Panc1 (cell line): ENCODE data around the gene SYNPR. TPM values are rescaled to one million over a fixed set of nuclear protein-coding genes. Genes with fewer than 3 reads are reported as not detected.

ENCODE experiments used
- ATAC-seq: fragments of 200-7000 bp; cut with Tn5 transposase; 2 replicates; pipeline ENCODE4 v1.9.1; 2020; ENCODE audit warnings: mild to moderate bottlenecking, moderate library complexity
- BruUV-seq: library from RNA; stranded (reverse); fragments of 400-500 nt; replicated peaks from 2 replicates; lab custom pipeline; 2021; lab: Mats Ljungman, UMichigan
- CTCF ChIA-PET: fragments of 300-600 bp; sonication (Branson Sonifier 250); formaldehyde crosslinking; loops from one replicate; lab custom pipeline; 2022; ENCODE audit warnings: antibody characterized with exemption; lab: Charles Lee
- POLR2A ChIA-PET: fragments of 300-600 bp; sonication (Branson Sonifier 250); formaldehyde crosslinking; loops from one replicate; lab custom pipeline; 2022; ENCODE audit warnings: antibody characterized with exemption; lab: Charles Lee
- DNase-seq: peaks from one replicate; pipeline ENCODE4 v3.0.0-alpha.2; 2010; ENCODE audit warnings: low read depth, low spot score
- H3K27ac ChIP-seq: 2 replicates; pipeline ENCODE4 v1.5.1; 2011; ENCODE audit warnings: mild to moderate bottlenecking, low read length, inconsistent platforms
- H3K27me3 ChIP-seq: fragments of 200-500 bp; sonication (Bioruptor generic); 2 replicates; pipeline ENCODE4 v1.6.0; 2014; ENCODE audit warnings: low read length, inconsistent platforms; ENCODE audit not compliant: control insufficient read depth, insufficient read depth
- H3K36me3 ChIP-seq: fragments of 200-500 bp; sonication (Bioruptor generic); 2 replicates; pipeline ENCODE4 v1.5.1; 2014; ENCODE audit warnings: inconsistent platforms, mild to moderate bottlenecking, low read length, moderate library complexity; ENCODE audit not compliant: control insufficient read depth, insufficient read depth
- H3K4me1 ChIP-seq: 2 replicates; pipeline ENCODE4 v1.5.1; 2011; ENCODE audit warnings: inconsistent platforms, mild to moderate bottlenecking, low read length, moderate library complexity; ENCODE audit not compliant: control insufficient read depth, insufficient read depth
- H3K4me3 ChIP-seq, 2 experiments: 2 replicates each; pipeline ENCODE4 v1.5.1; 2011 to 2012; ENCODE audit warnings: low read depth in 2 of 2, low read length in 2 of 2, mild to moderate bottlenecking in 2 of 2, inconsistent platforms in 1 of 2, moderate library complexity in 1 of 2
- H3K9me3 ChIP-seq: fragments of 200-500 bp; sonication (Bioruptor generic); 2 replicates; pipeline ENCODE4 v1.5.1; 2014; ENCODE audit warnings: low read depth, mild to moderate bottlenecking, inconsistent platforms, low read length, moderate library complexity; ENCODE audit not compliant: control insufficient read depth, insufficient read depth
- POLR2AphosphoS5 ChIP-seq: IDR thresholded peaks from 2 replicates; pipeline ENCODE4 v1.6.1; 2012; ENCODE audit warnings: mild to moderate bottlenecking, low read depth, low read length, moderate library complexity
- SIN3A ChIP-seq: IDR thresholded peaks from 2 replicates; pipeline ENCODE4 v1.6.1; 2012; ENCODE audit warnings: low read depth, mild to moderate bottlenecking, low read length, moderate library complexity, borderline replicate concordance; ENCODE audit not compliant: insufficient read depth
- TCF7L2 ChIP-seq: IDR thresholded peaks from 2 replicates; pipeline ENCODE4 v1.6.1; 2011; ENCODE audit warnings: mild to moderate bottlenecking, low read depth, low read length, inconsistent platforms
- in situ Hi-C: cut with HindIII; loops from 2 replicates; pipeline ENCODE4 v1.10.0; 2016; ENCODE audit warnings: low sequenced_read_pairs, low pct_unique_long_range_greater_than_20kb
- intact Hi-C: fragments of 100-400 bp; cut with micrococcal nuclease; formaldehyde crosslinking; loops from one replicate; pipeline ENCODE4 v1.10.0; 2022; ENCODE audit not compliant: unreplicated experiment
- total RNA-seq: library from RNA; stranded (reverse); gene quantifications from one replicate; pipeline ENCODE4 v1.2.1, GENCODE V29; 2021; ENCODE audit not compliant: unreplicated experiment
- TF ChIP-seq, protein P1 (sequence below): fragments of 450-650 bp; IDR thresholded peaks from 2 replicates; pipeline ENCODE4 v1.5.1; 2017; ENCODE audit warnings: mild to moderate bottlenecking
- TF ChIP-seq, protein P2 (sequence below), 2 experiments: IDR thresholded peaks; 2 replicates each; pipeline ENCODE4 v1.6.1; 2011 to 2012; ENCODE audit warnings: low read depth in 2 of 2, control low read depth in 1 of 2, low read length in 1 of 2, mild to moderate bottlenecking in 1 of 2, moderate library complexity in 1 of 2; ENCODE audit not compliant: insufficient read depth in 1 of 2

SYNPR gene
- total RNA-seq, 1 experiment from 2014 or later: not detected

GRCh38 chr3:63585927-63586326, 307.8 kb downstream of the SYNPR start:
- Histone ChIP-seq H3K4me3 (no peak overlapping the region), H3K36me3 (no peaks in the 10 kb centered on the region), H3K27ac (no peak overlapping the region), H3K27me3 (no peaks in the 10 kb centered on the region), H3K9me3 (no peaks in the 10 kb centered on the region), H3K4me1 (no peaks in the 10 kb centered on the region)
- in situ Hi-C loops (no loop called here), intact Hi-C loops (no loop called here)
- DNase-seq (no peak), ATAC-seq (no peak)
- ChIA-PET POLR2A (no interaction called here), CTCF (no interaction called here)
- BruUV-seq: no TSS peak
- TF ChIP-seq POLR2AphosphoS5 (no peak), TCF7L2 (no peak), SIN3A (no peak)
- TF ChIP-seq, protein P1, sequence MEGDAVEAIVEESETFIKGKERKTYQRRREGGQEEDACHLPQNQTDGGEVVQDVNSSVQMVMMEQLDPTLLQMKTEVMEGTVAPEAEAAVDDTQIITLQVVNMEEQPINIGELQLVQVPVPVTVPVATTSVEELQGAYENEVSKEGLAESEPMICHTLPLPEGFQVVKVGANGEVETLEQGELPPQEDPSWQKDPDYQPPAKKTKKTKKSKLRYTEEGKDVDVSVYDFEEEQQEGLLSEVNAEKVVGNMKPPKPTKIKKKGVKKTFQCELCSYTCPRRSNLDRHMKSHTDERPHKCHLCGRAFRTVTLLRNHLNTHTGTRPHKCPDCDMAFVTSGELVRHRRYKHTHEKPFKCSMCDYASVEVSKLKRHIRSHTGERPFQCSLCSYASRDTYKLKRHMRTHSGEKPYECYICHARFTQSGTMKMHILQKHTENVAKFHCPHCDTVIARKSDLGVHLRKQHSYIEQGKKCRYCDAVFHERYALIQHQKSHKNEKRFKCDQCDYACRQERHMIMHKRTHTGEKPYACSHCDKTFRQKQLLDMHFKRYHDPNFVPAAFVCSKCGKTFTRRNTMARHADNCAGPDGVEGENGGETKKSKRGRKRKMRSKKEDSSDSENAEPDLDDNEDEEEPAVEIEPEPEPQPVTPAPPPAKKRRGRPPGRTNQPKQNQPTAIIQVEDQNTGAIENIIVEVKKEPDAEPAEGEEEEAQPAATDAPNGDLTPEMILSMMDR: no peak
- TF ChIP-seq, protein P2, sequence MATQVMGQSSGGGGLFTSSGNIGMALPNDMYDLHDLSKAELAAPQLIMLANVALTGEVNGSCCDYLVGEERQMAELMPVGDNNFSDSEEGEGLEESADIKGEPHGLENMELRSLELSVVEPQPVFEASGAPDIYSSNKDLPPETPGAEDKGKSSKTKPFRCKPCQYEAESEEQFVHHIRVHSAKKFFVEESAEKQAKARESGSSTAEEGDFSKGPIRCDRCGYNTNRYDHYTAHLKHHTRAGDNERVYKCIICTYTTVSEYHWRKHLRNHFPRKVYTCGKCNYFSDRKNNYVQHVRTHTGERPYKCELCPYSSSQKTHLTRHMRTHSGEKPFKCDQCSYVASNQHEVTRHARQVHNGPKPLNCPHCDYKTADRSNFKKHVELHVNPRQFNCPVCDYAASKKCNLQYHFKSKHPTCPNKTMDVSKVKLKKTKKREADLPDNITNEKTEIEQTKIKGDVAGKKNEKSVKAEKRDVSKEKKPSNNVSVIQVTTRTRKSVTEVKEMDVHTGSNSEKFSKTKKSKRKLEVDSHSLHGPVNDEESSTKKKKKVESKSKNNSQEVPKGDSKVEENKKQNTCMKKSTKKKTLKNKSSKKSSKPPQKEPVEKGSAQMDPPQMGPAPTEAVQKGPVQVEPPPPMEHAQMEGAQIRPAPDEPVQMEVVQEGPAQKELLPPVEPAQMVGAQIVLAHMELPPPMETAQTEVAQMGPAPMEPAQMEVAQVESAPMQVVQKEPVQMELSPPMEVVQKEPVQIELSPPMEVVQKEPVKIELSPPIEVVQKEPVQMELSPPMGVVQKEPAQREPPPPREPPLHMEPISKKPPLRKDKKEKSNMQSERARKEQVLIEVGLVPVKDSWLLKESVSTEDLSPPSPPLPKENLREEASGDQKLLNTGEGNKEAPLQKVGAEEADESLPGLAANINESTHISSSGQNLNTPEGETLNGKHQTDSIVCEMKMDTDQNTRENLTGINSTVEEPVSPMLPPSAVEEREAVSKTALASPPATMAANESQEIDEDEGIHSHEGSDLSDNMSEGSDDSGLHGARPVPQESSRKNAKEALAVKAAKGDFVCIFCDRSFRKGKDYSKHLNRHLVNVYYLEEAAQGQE (IDR thresholded peaks at IDR 0.05; ENCODE audit: insufficient read depth in 1 of 2, low read depth in 2 of 2, low read length in 1 of 2): no peak

DNA sequence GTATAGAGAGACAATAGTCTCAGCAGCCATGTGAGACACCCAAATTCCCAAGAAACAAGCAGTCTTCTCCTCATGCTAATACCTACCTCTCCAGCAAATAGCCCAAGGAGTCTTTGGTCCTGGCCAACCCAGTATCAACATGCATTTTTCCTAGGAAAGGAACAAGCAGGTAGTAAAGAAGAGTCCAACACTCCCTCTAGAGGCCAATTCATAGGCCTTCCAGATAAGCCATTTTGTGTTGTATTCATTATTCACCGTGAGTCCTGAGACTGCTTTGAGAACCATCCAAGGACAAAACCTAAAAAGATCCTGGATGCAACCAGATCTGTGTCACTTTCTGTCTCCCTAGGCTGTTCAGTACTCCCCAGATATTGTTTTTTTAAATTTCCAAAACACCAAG, 310.8 kb downstream of the SYNPR start:
- no peaks in the 10 kb centered on the region for H3K4me1 ChIP-seq
- H3K4me3 ChIP-seq: no peak overlapping the region
- H3K36me3 ChIP-seq: no peaks in the 10 kb centered on the region
- intact Hi-C loops: no loop called here
- ChIA-PET CTCF (no interaction called here), POLR2A (no interaction called here)
- no peaks in the 10 kb centered on the region for H3K27me3 ChIP-seq
- TF ChIP-seq, protein P1: 0 out of 2 replicates have a peak, but pooled peaks have one; percentile 2
- TF ChIP-seq, protein P2 (IDR thresholded peaks at IDR 0.05; ENCODE audit: insufficient read depth in 1 of 2, low read depth in 2 of 2, low read length in 1 of 2): no peak
- TF ChIP-seq TCF7L2: no peak
- DNase-seq (no peak), ATAC-seq (no peak)
- in situ Hi-C loops: no loop called here
- no peaks in the 10 kb centered on the region for H3K9me3 ChIP-seq
- H3K27ac ChIP-seq: no peak overlapping the region
- no TSS peak for BruUV-seq
